Testis (tissue), 3 donors: ENCODE results near the gene ABTB2. TPM values are rescaled to one million over a fixed set of nuclear protein-coding genes. Genes with fewer than 3 reads are reported as not detected.

Source experiments
- DNase-seq: peaks from one replicate; pipeline ENCODE4 v3.0.0-alpha.2; 2019
- H3K27ac ChIP-seq, 2 donors: fragments of 200-600 bp; sonication (generic); one replicate each; pipeline ENCODE4 v1.5.1; 2019
- H3K27me3 ChIP-seq: fragments of 200-600 bp; sonication (generic); one replicate; pipeline ENCODE4 v1.5.1; 2019
- H3K36me3 ChIP-seq: fragments of 200-600 bp; sonication (generic); one replicate; pipeline ENCODE4 v1.5.1; 2017; ENCODE audit warnings: low read depth; ENCODE audit errors: missing control alignments
- H3K4me1 ChIP-seq: fragments of 200-600 bp; sonication (generic); one replicate; pipeline ENCODE4 v1.5.1; 2019
- H3K4me3 ChIP-seq, 2 donors: fragments of 200-600 bp; sonication (generic); one replicate each; pipeline ENCODE4 v1.5.1; 2017 to 2019
- H3K9me3 ChIP-seq: fragments of 200-600 bp; sonication (generic); one replicate; pipeline ENCODE4 v1.5.1; 2017
- CTCF ChIP-seq, 3 experiments: fragments of 450-650 bp in 2 of 3; fragments of 200-600 bp in 1 of 3; sonication (generic) in 1 of 3; IDR thresholded peaks; one replicate each; pipeline ENCODE4 v1.5.1; 2016 to 2019; ENCODE audit warnings: antibody characterized with exemption in 3 of 3, mild to moderate bottlenecking in 2 of 3, moderate library complexity in 1 of 3
- POLR2A ChIP-seq: fragments of 450-650 bp; IDR thresholded peaks from one replicate; pipeline ENCODE4 v1.6.1; 2017; ENCODE audit warnings: antibody characterized with exemption, mild to moderate bottlenecking, moderate library complexity
- WGBS, 2 donors: methylation state at CpG; one replicate each; pipeline ENCODE4 v1.1.5; 2018; 5-methylcytosine and 5-hydroxymethylcytosine counted together
- intact Hi-C: fragments of 100-400 bp; cut with DNase I; formaldehyde crosslinking; loops from one replicate; pipeline ENCODE4 v1.15.1; 2023; ENCODE audit warnings: low total_unique reads
- polyA plus RNA-seq: library from polyadenylated mRNA; stranded (reverse); fragments of 350-450 nt; fragmentation: Illumina TruSeq; extraction: RNeasy Lipid Tissue Mini Kit (QIAGEN cat#74804); gene quantifications from one replicate; pipeline ENCODE4 v1.2.3, GENCODE V29; 2014; ENCODE audit warnings: low read depth, low replicate concordance; ENCODE audit not compliant: insufficient read depth
- total RNA-seq, 2 donors: library from RNA; depleted of rRNA; stranded (reverse); fragments of >200 nt; gene quantifications; one replicate each; pipeline ENCODE4 v1.2.3, GENCODE V29; 2016

Gene ABTB2
- total and polyA plus RNA-seq, 3 donors from 2014 or later: 5.8 to 12.1 (median 8.9) TPM

GRCh38 chr11:34216706-34217105, 141.1 kb downstream of the ABTB2 start:
- intact Hi-C loops: no loop called here

GRCh38 chr11:34215806-34216453, 141.9 kb downstream of the ABTB2 start:
- no peaks in the 10 kb centered on the region for H3K27me3 ChIP-seq
- peaks cover 7% of the 10 kb centered on the region for H3K4me1 ChIP-seq
- intact Hi-C loops: no loop called here
- TF ChIP-seq POLR2A (no peak), CTCF (IDR thresholded peaks at IDR 0.05) (no peak)
- no peaks in the 10 kb centered on the region for H3K36me3 ChIP-seq
- 83 to 91% methylated on average over 1 of the region's 1 CpG for WGBS, 2 donors
- no peak for DNase-seq
- no peak overlapping the region for H3K4me3 ChIP-seq
- H3K9me3 ChIP-seq: no peaks in the 10 kb centered on the region
- no peak overlapping the region for H3K27ac ChIP-seq

More at GRCh38 chr11:34216706-34217105, 141.1 kb downstream of the ABTB2 start:
- Histone ChIP-seq H3K4me3 (no peak overlapping the region), H3K36me3 (no peaks in the 10 kb centered on the region), H3K9me3 (no peaks in the 10 kb centered on the region), H3K4me1 (peaks cover 7% of the 10 kb centered on the region), H3K27ac (no peak overlapping the region), H3K27me3 (no peaks in the 10 kb centered on the region)
- TF ChIP-seq POLR2A: no peak
- TF ChIP-seq CTCF (IDR thresholded peaks at IDR 0.05): no peak
- DNase-seq: no peak
- 87 to 88% methylated on average over 6 of the region's 6 CpGs for WGBS, 2 donors

- 79% methylated on average over 4 to 5 of the region's 5 CpGs for WGBS, 2 donors
- no peak overlapping the region for H3K4me3 ChIP-seq
- peaks cover 6% of the 10 kb centered on the region for H3K4me1 ChIP-seq
- no peaks in the 10 kb centered on the region for H3K36me3 ChIP-seq
- no peaks in the 10 kb centered on the region for H3K9me3 ChIP-seq
- no peaks in the 10 kb centered on the region for H3K27me3 ChIP-seq
- intact Hi-C loops: no loop called here
- no peak for TF ChIP-seq CTCF (IDR thresholded peaks at IDR 0.05)
- TF ChIP-seq POLR2A: no peak
- no peak for DNase-seq
- no peak overlapping the region for H3K27ac ChIP-seq
These were observed 142.6 kb downstream of the ABTB2 start for GRCh38 chr11:34214961-34215805.

GRCh38 chr11:34213366-34213765, 144.4 kb downstream of the ABTB2 start:
- H3K4me1 ChIP-seq: no peaks in the 10 kb centered on the region
- DNase-seq: no peak
- H3K4me3 ChIP-seq: no peak overlapping the region
- TF ChIP-seq CTCF (IDR thresholded peaks at IDR 0.05) (no peak), POLR2A (no peak)
- H3K9me3 ChIP-seq: no peaks in the 10 kb centered on the region
- intact Hi-C loops: no loop called here
- no peaks in the 10 kb centered on the region for H3K36me3 ChIP-seq
- 93 to 96% methylated on average over 5 of the region's 5 CpGs for WGBS, 2 donors
- H3K27ac ChIP-seq: peak overlapping the region in 1 of 2 donors; percentile 19
- H3K27me3 ChIP-seq: no peaks in the 10 kb centered on the region
